ENCODE data around the gene HEBP2. TPM values are rescaled to one million over a fixed set of nuclear protein-coding genes. Genes with fewer than 3 reads are reported as not detected.

Gene HEBP2
- total RNA-seq, 1 donor from 2014 or later: 40.5 TPM

DNA sequence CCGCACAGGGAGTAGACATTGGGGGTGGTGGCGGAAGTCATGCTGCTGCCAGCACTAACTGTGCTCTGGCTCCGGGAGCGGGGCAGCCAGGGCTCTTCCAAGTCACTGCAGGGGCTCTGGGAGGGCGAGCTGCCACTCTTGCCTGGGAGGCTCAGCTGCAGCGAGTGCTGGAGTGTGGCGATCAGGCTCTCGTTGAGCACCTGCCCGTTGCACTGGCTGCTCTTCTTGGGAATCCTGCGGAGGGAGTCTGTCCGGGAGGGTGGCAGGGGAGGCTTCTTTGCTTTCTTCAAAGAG lies 28.0 kb downstream of the HEBP2 start:
- TF ChIP-seq EZH2 (IDR thresholded peaks at IDR 0.05; ENCODE audit: insufficient read depth, low read length): no peak
- TF ChIP-seq, protein P1, sequence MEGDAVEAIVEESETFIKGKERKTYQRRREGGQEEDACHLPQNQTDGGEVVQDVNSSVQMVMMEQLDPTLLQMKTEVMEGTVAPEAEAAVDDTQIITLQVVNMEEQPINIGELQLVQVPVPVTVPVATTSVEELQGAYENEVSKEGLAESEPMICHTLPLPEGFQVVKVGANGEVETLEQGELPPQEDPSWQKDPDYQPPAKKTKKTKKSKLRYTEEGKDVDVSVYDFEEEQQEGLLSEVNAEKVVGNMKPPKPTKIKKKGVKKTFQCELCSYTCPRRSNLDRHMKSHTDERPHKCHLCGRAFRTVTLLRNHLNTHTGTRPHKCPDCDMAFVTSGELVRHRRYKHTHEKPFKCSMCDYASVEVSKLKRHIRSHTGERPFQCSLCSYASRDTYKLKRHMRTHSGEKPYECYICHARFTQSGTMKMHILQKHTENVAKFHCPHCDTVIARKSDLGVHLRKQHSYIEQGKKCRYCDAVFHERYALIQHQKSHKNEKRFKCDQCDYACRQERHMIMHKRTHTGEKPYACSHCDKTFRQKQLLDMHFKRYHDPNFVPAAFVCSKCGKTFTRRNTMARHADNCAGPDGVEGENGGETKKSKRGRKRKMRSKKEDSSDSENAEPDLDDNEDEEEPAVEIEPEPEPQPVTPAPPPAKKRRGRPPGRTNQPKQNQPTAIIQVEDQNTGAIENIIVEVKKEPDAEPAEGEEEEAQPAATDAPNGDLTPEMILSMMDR (IDR thresholded peaks at IDR 0.05; ENCODE audit: insufficient read depth, low read depth, low read length): no peak
- Histone ChIP-seq H3K27ac (ENCODE audit: low read depth, low read length) (no peak overlapping the region), H3K36me3 (ENCODE audit: insufficient read depth, low read length) (peaks cover 2% of the 10 kb centered on the region), H3K4me3 (ENCODE audit: insufficient read depth, low read depth, low read length) (no peak overlapping the region), H3K4me1 (ENCODE audit: insufficient read depth, low read length) (no peaks in the 10 kb centered on the region), H3K9ac (ENCODE audit: low read length) (no peak overlapping the region), H3K4me2 (ENCODE audit: low read length) (no peak overlapping the region), H3K9me3 (ENCODE audit: insufficient read depth, low read depth, low read length) (no peaks in the 10 kb centered on the region), H4K20me1 (ENCODE audit: insufficient read depth, low read length) (peaks cover 14% of the 10 kb centered on the region), H3K79me2 (ENCODE audit: insufficient read depth, low read length) (no peaks in the 10 kb centered on the region), H3K27me3 (ENCODE audit: insufficient read depth, low read length) (no peaks in the 10 kb centered on the region), H2AFZ (ENCODE audit: low read depth, low read length) (no peak overlapping the region)
- FAIRE-seq: no peak
- H3K4me3 Mint-ChIP-seq (ENCODE audit: unreplicated experiment): no peak overlapping the region
- peaks cover 10% of the 10 kb centered on the region for H3K36me3 Mint-ChIP-seq (ENCODE audit: low read depth, unreplicated experiment)
- H3K27ac Mint-ChIP-seq (ENCODE audit: unreplicated experiment): no peak overlapping the region
- no peaks in the 10 kb centered on the region for H3K4me1 Mint-ChIP-seq (ENCODE audit: low read depth, unreplicated experiment)
- no peak for DNase-seq (ENCODE audit: low read depth)
- no peaks in the 10 kb centered on the region for H3K9me3 Mint-ChIP-seq (ENCODE audit: unreplicated experiment)
- no peaks in the 10 kb centered on the region for H3K27me3 Mint-ChIP-seq (ENCODE audit: low read depth, unreplicated experiment)

DNA sequence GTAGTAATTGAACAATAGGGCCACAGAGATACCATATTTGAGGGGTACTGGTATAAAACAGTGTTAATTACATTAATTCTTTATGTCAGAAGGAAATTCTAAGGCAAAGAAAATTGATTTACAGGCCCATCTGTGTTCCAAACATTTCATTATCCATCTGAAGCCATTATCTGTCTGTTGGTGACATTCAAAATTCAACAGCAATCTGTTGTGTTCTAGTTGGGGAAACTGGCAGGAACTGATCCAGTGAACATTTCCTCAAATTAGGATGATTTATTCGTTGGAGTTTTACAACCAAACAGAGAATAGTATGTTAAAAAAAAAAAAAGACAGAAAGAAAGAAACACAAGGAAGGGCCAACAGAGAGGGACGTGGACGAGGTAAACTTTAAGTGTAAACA lies 30.1 kb downstream of the HEBP2 start:
- H3K9me3 ChIP-seq (ENCODE audit: insufficient read depth, low read depth, low read length): no peaks in the 10 kb centered on the region
- H3K27me3 Mint-ChIP-seq (ENCODE audit: low read depth, unreplicated experiment): no peaks in the 10 kb centered on the region
- no peaks in the 10 kb centered on the region for H3K27me3 ChIP-seq (ENCODE audit: insufficient read depth, low read length)
- peaks cover 8% of the 10 kb centered on the region for H4K20me1 ChIP-seq (ENCODE audit: insufficient read depth, low read length)
- H3K4me2 ChIP-seq (ENCODE audit: low read length): no peak overlapping the region
- H3K27ac ChIP-seq (ENCODE audit: low read depth, low read length): no peak overlapping the region
- no peak overlapping the region for H3K27ac Mint-ChIP-seq (ENCODE audit: unreplicated experiment)
- no peaks in the 10 kb centered on the region for H3K9me3 Mint-ChIP-seq (ENCODE audit: unreplicated experiment)
- TF ChIP-seq EZH2 (IDR thresholded peaks at IDR 0.05; ENCODE audit: insufficient read depth, low read length): no peak
- TF ChIP-seq, protein P1 (IDR thresholded peaks at IDR 0.05; ENCODE audit: insufficient read depth, low read depth, low read length): no peak
- H2AFZ ChIP-seq (ENCODE audit: low read depth, low read length): no peak overlapping the region
- no peak overlapping the region for H3K4me3 ChIP-seq (ENCODE audit: insufficient read depth, low read depth, low read length)
- DNase-seq (ENCODE audit: low read depth) (no peak), FAIRE-seq (no peak)
- no peaks in the 10 kb centered on the region for H3K4me1 ChIP-seq (ENCODE audit: insufficient read depth, low read length)
- no peaks in the 10 kb centered on the region for H3K79me2 ChIP-seq (ENCODE audit: insufficient read depth, low read length)
- no peak overlapping the region for H3K9ac ChIP-seq (ENCODE audit: low read length)
- no peak overlapping the region for H3K4me3 Mint-ChIP-seq (ENCODE audit: unreplicated experiment)
- H3K36me3 Mint-ChIP-seq (ENCODE audit: low read depth, unreplicated experiment): peaks cover 10% of the 10 kb centered on the region
- no peaks in the 10 kb centered on the region for H3K4me1 Mint-ChIP-seq (ENCODE audit: low read depth, unreplicated experiment)
- H3K36me3 ChIP-seq (ENCODE audit: insufficient read depth, low read length): peaks cover 2% of the 10 kb centered on the region

DNA sequence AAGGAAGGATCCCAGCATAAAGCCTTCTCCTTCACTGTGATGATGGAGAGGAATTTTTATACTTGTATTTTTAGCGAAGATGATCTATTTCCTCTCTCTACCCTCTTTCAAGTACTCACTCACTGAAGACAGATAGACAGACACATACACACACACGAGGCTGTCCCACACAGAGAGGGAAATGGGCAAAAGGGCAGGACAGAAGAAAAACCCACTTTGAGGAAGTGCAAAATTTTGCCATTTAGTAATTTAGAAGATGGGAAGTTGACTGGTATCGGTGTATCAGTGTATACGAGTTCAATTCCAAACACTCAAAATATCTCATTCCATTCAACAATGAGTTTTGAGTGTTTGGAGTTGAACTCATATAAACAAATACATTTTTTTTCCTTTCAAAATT lies 30.9 kb downstream of the HEBP2 start:
- H3K79me2 ChIP-seq (ENCODE audit: insufficient read depth, low read length): no peaks in the 10 kb centered on the region
- no peaks in the 10 kb centered on the region for H3K27me3 ChIP-seq (ENCODE audit: insufficient read depth, low read length)
- H3K4me2 ChIP-seq (ENCODE audit: low read length): no peak overlapping the region
- Mint-ChIP-seq H3K4me1 (ENCODE audit: low read depth, unreplicated experiment) (no peaks in the 10 kb centered on the region), H3K36me3 (ENCODE audit: low read depth, unreplicated experiment) (peaks cover 10% of the 10 kb centered on the region), H3K9me3 (ENCODE audit: unreplicated experiment) (no peaks in the 10 kb centered on the region), H3K27me3 (ENCODE audit: low read depth, unreplicated experiment) (no peaks in the 10 kb centered on the region), H3K27ac (ENCODE audit: unreplicated experiment) (no peak overlapping the region), H3K4me3 (ENCODE audit: unreplicated experiment) (no peak overlapping the region)
- DNase-seq (ENCODE audit: low read depth) (no peak), FAIRE-seq (no peak)
- H3K36me3 ChIP-seq (ENCODE audit: insufficient read depth, low read length): peaks cover 2% of the 10 kb centered on the region
- no peak overlapping the region for H3K4me3 ChIP-seq (ENCODE audit: insufficient read depth, low read depth, low read length)
- no peak overlapping the region for H3K9ac ChIP-seq (ENCODE audit: low read length)
- no peak overlapping the region for H3K27ac ChIP-seq (ENCODE audit: low read depth, low read length)
- H3K9me3 ChIP-seq (ENCODE audit: insufficient read depth, low read depth, low read length): no peaks in the 10 kb centered on the region
- H4K20me1 ChIP-seq (ENCODE audit: insufficient read depth, low read length): peaks cover under 1% of the 10 kb centered on the region
- TF ChIP-seq EZH2 (IDR thresholded peaks at IDR 0.05; ENCODE audit: insufficient read depth, low read length): no peak
- TF ChIP-seq, protein P1 (IDR thresholded peaks at IDR 0.05; ENCODE audit: insufficient read depth, low read depth, low read length): no peak
- no peaks in the 10 kb centered on the region for H3K4me1 ChIP-seq (ENCODE audit: insufficient read depth, low read length)
- H2AFZ ChIP-seq (ENCODE audit: low read depth, low read length): no peak overlapping the region

Measured in astrocyte (in vitro differentiated cells and primary cell).